OCI-LY3 (cell line): ENCODE data around the gene RBMS3.

ENCODE experiments used
- H2AFZ ChIP-seq: fragments of 200-600, 300-600 bp; shearing (Covaris generic); 2 replicates; pipeline ENCODE4 v1.6.0; 2014; ENCODE audit warnings: antibody characterized with exemption, low read depth, low read length
- H3K27ac ChIP-seq: fragments of 200-600, 300-600 bp; sonication (generic); 2 replicates; pipeline ENCODE4 v1.5.1; 2014; ENCODE audit warnings: mild to moderate bottlenecking, low read length, moderate library complexity, mixed read lengths
- H3K27me3 ChIP-seq: fragments of 200-600, 300-600 bp; sonication (generic); 2 replicates; pipeline ENCODE4 v1.6.1; 2014; ENCODE audit warnings: low read depth, low read length, mixed read lengths
- H3K36me3 ChIP-seq: fragments of 200-600, 300-600 bp; sonication (generic); replicated peaks from 2 replicates; pipeline ENCODE3; 2014; ENCODE audit warnings: low read depth, low read length, mixed read lengths
- H3K4me1 ChIP-seq: fragments of 300-600, 200-600 bp; sonication (generic); 2 replicates; pipeline ENCODE4 v1.6.1; 2014; ENCODE audit warnings: low read length, mixed read lengths
- H3K4me2 ChIP-seq: fragments of 200-600, 300-600 bp; sonication (generic); 2 replicates; pipeline ENCODE4 v1.6.1; 2014; ENCODE audit warnings: low read length, mixed read lengths
- H3K4me3 ChIP-seq: fragments of 300-600, 200-600 bp; sonication (generic); 2 replicates; pipeline ENCODE4 v1.5.1; 2014; ENCODE audit warnings: antibody characterized with exemption, mild to moderate bottlenecking, low read length, moderate library complexity
- H3K79me2 ChIP-seq: fragments of 300-600, 200-600 bp; shearing (Covaris generic); 2 replicates; pipeline ENCODE4 v1.6.1; 2014; ENCODE audit warnings: mild to moderate bottlenecking, low read length, mixed read lengths
- H3K9ac ChIP-seq: fragments of 300-600, 200-600 bp; shearing (Covaris generic); 2 replicates; pipeline ENCODE4 v1.6.0; 2014; ENCODE audit warnings: mild to moderate bottlenecking, low read length, moderate library complexity
- H3K9me3 ChIP-seq: fragments of 200-600, 300-600 bp; shearing (Covaris generic); 2 replicates; pipeline ENCODE4 v1.6.1; 2014; ENCODE audit warnings: low read length, mixed read lengths; ENCODE audit not compliant: insufficient read depth
- H4K20me1 ChIP-seq: fragments of 200-600, 300-600 bp; sonication (generic); 2 replicates; pipeline ENCODE4 v1.6.1; 2016; ENCODE audit warnings: low read length, mixed read lengths; ENCODE audit not compliant: insufficient read depth
- CTCF ChIP-seq: fragments of 200-600, 300-600 bp; sonication (generic); IDR thresholded peaks from 2 replicates; pipeline ENCODE4 v1.5.1; 2014; ENCODE audit warnings: antibody characterized with exemption, low read length, low read depth
- EZH2phosphoT487 ChIP-seq: fragments of 200-600 bp; shearing (Covaris generic); IDR thresholded peaks from 2 replicates; pipeline ENCODE4 v1.6.1; 2018; ENCODE audit warnings: antibody characterized with exemption, mixed run types, low read depth

RBMS3 gene

GRCh38 chr3:29333576-29333975 is 52.7 kb downstream of the RBMS3 start:
- H3K27ac ChIP-seq, result no peak overlapping the region
- TF ChIP-seq EZH2phosphoT487 (no peak), CTCF (no peak)
- H3K9ac ChIP-seq, result no peak overlapping the region
- no peak overlapping the region for H2AFZ ChIP-seq
- H3K4me1 ChIP-seq, result peaks cover 10% of the 10 kb centered on the region
- no peaks in the 10 kb centered on the region for H3K79me2 ChIP-seq
- H3K4me3 ChIP-seq, result no peak overlapping the region
- H3K9me3 ChIP-seq, result no peaks in the 10 kb centered on the region
- no peak overlapping the region for H3K4me2 ChIP-seq
- no peaks in the 10 kb centered on the region for H4K20me1 ChIP-seq
- H3K36me3 ChIP-seq, result no peaks in the 10 kb centered on the region
- peaks cover 23% of the 10 kb centered on the region for H3K27me3 ChIP-seq

GRCh38 chr3:29334706-29335105 is 53.8 kb downstream of the RBMS3 start:
- no peak overlapping the region for H3K4me2 ChIP-seq
- TF ChIP-seq EZH2phosphoT487 (no peak), CTCF (no peak)
- H3K4me3 ChIP-seq, result no peak overlapping the region
- no peaks in the 10 kb centered on the region for H3K79me2 ChIP-seq
- no peaks in the 10 kb centered on the region for H3K36me3 ChIP-seq
- H2AFZ ChIP-seq, result no peak overlapping the region
- no peak overlapping the region for H3K9ac ChIP-seq
- peaks cover 23% of the 10 kb centered on the region for H3K27me3 ChIP-seq
- no peak overlapping the region for H3K27ac ChIP-seq
- no peaks in the 10 kb centered on the region for H3K9me3 ChIP-seq
- H3K4me1 ChIP-seq, result peaks cover 10% of the 10 kb centered on the region
- H4K20me1 ChIP-seq, result no peaks in the 10 kb centered on the region

- Histone ChIP-seq H2AFZ (no peak overlapping the region), H3K4me1 (peaks cover 10% of the 10 kb centered on the region), H3K4me2 (no peak overlapping the region), H3K36me3 (no peaks in the 10 kb centered on the region), H3K9me3 (no peaks in the 10 kb centered on the region), H3K27me3 (peaks cover 19% of the 10 kb centered on the region), H4K20me1 (no peaks in the 10 kb centered on the region), H3K79me2 (no peaks in the 10 kb centered on the region), H3K9ac (no peak overlapping the region), H3K27ac (no peak overlapping the region), H3K4me3 (no peak overlapping the region)
- no peak for TF ChIP-seq EZH2phosphoT487
- no peak for TF ChIP-seq CTCF
Observed at GRCh38 chr3:29335438-29335837, 54.6 kb downstream of the RBMS3 start.

GRCh38 chr3:29335943-29336342 is 55.1 kb downstream of the RBMS3 start:
- Histone ChIP-seq H3K36me3 (no peaks in the 10 kb centered on the region), H3K9me3 (no peaks in the 10 kb centered on the region), H3K4me2 (no peak overlapping the region), H3K27me3 (peaks cover 13% of the 10 kb centered on the region), H3K4me3 (no peak overlapping the region), H3K4me1 (peaks cover 10% of the 10 kb centered on the region), H2AFZ (no peak overlapping the region), H3K27ac (no peak overlapping the region), H4K20me1 (no peaks in the 10 kb centered on the region), H3K79me2 (no peaks in the 10 kb centered on the region), H3K9ac (no peak overlapping the region)
- TF ChIP-seq CTCF, result no peak
- no peak for TF ChIP-seq EZH2phosphoT487
